ENCODE results near the gene RIT2.

Gene RIT2

GRCh38 chr18:43115076-43115921 is at the start of gene RIT2:
RIT2 (minus strand) TSS chr18:43115685.
- DNase-seq, result no peak

- DNase-seq, result no peak
These were observed 46.0 kb upstream of the RIT2 start for GRCh38 chr18:43161528-43161927.

- DNase-seq, result no peak
These were observed 45.0 kb upstream of the RIT2 start for GRCh38 chr18:43160509-43160908.

- no peak for DNase-seq
These were observed 44.4 kb upstream of the RIT2 start for GRCh38 chr18:43159926-43160325.

- DNase-seq, result no peak
These were observed 43.7 kb upstream of the RIT2 start for GRCh38 chr18:43159086-43159770.

- no peak for DNase-seq
These were observed 42.9 kb upstream of the RIT2 start for GRCh38 chr18:43158381-43158780.

- DNase-seq, result no peak
These were observed 40.4 kb upstream of the RIT2 start for GRCh38 chr18:43155842-43156241.

- no peak for DNase-seq
These were observed 32.7 kb upstream of the RIT2 start for GRCh38 chr18:43148231-43148630.

- DNase-seq, result no peak
These were observed 25.7 kb upstream of the RIT2 start for GRCh38 chr18:43141208-43141607.

GRCh38 chr18:43139288-43139946 is 23.9 kb upstream of the RIT2 start:
- DNase-seq, result no peak

GRCh38 chr18:43134876-43135275 is 19.4 kb upstream of the RIT2 start:
- DNase-seq, result no peak

- no peak for DNase-seq
These were observed 15.3 kb upstream of the RIT2 start for GRCh38 chr18:43130716-43131260.

GRCh38 chr18:43129946-43130524 is 14.6 kb upstream of the RIT2 start:
- DNase-seq, result peak; percentile 18

GRCh38 chr18:43125471-43125870 is 10.0 kb upstream of the RIT2 start:
- no peak for DNase-seq

GRCh38 chr18:43122955-43123354 is 7.5 kb upstream of the RIT2 start:
- no peak for DNase-seq

- no peak for DNase-seq
These were observed 1.3 kb upstream of the RIT2 start for GRCh38 chr18:43116699-43117294.

GRCh38 chr18:43113220-43113895 is 2.1 kb downstream of the RIT2 start:
- no peak for DNase-seq

- DNase-seq, result no peak
These were observed 6.6 kb downstream of the RIT2 start for GRCh38 chr18:43108882-43109281.

- DNase-seq, result no peak
These were observed 7.0 kb downstream of the RIT2 start for GRCh38 chr18:43108469-43108868.

- DNase-seq, result no peak
These were observed 21.8 kb downstream of the RIT2 start for GRCh38 chr18:43093646-43094045.

- DNase-seq, result no peak
These were observed 22.9 kb downstream of the RIT2 start for GRCh38 chr18:43092539-43092938.

GRCh38 chr18:43081396-43081795 is 34.1 kb downstream of the RIT2 start:
- DNase-seq, result no peak

Measured in NCI-H2029 treated with DMSO at 0.1 percent for 48 hours (cell line).